Panc1 (cell line): ENCODE measurements around the gene PCDH1. TPM values are rescaled to one million over a fixed set of nuclear protein-coding genes. Genes with fewer than 3 reads are reported as not detected.
"Not testable (repeated sequence)": the region's sequence is repeated elsewhere in the genome, so short reads cannot be mapped to it uniquely, and the experiment has no call there.

Experiments used
- ATAC-seq: fragments of 200-7000 bp; cut with Tn5 transposase; 2 replicates; pipeline ENCODE4 v1.9.1; 2020; ENCODE audit warnings: mild to moderate bottlenecking, moderate library complexity
- BruUV-seq: library from RNA; stranded (reverse); fragments of 400-500 nt; replicated peaks from 2 replicates; lab custom pipeline; 2021; lab: Mats Ljungman, UMichigan
- CTCF ChIA-PET: fragments of 300-600 bp; sonication (Branson Sonifier 250); formaldehyde crosslinking; loops from one replicate; lab custom pipeline; 2022; ENCODE audit warnings: antibody characterized with exemption; lab: Charles Lee
- POLR2A ChIA-PET: fragments of 300-600 bp; sonication (Branson Sonifier 250); formaldehyde crosslinking; loops from one replicate; lab custom pipeline; 2022; ENCODE audit warnings: antibody characterized with exemption; lab: Charles Lee
- DNase-seq: peaks from one replicate; pipeline ENCODE4 v3.0.0-alpha.2; 2010; ENCODE audit warnings: low read depth, low spot score
- H3K27ac ChIP-seq: 2 replicates; pipeline ENCODE4 v1.5.1; 2011; ENCODE audit warnings: mild to moderate bottlenecking, low read length, inconsistent platforms
- H3K27me3 ChIP-seq: fragments of 200-500 bp; sonication (Bioruptor generic); 2 replicates; pipeline ENCODE4 v1.6.0; 2014; ENCODE audit warnings: low read length, inconsistent platforms; ENCODE audit not compliant: control insufficient read depth, insufficient read depth
- H3K36me3 ChIP-seq: fragments of 200-500 bp; sonication (Bioruptor generic); 2 replicates; pipeline ENCODE4 v1.5.1; 2014; ENCODE audit warnings: inconsistent platforms, mild to moderate bottlenecking, low read length, moderate library complexity; ENCODE audit not compliant: control insufficient read depth, insufficient read depth
- H3K4me1 ChIP-seq: 2 replicates; pipeline ENCODE4 v1.5.1; 2011; ENCODE audit warnings: inconsistent platforms, mild to moderate bottlenecking, low read length, moderate library complexity; ENCODE audit not compliant: control insufficient read depth, insufficient read depth
- H3K4me3 ChIP-seq, 2 experiments: 2 replicates each; pipeline ENCODE4 v1.5.1; 2011 to 2012; ENCODE audit warnings: low read depth in 2 of 2, low read length in 2 of 2, mild to moderate bottlenecking in 2 of 2, inconsistent platforms in 1 of 2, moderate library complexity in 1 of 2
- H3K9me3 ChIP-seq: fragments of 200-500 bp; sonication (Bioruptor generic); 2 replicates; pipeline ENCODE4 v1.5.1; 2014; ENCODE audit warnings: low read depth, mild to moderate bottlenecking, inconsistent platforms, low read length, moderate library complexity; ENCODE audit not compliant: control insufficient read depth, insufficient read depth
- POLR2AphosphoS5 ChIP-seq: IDR thresholded peaks from 2 replicates; pipeline ENCODE4 v1.6.1; 2012; ENCODE audit warnings: mild to moderate bottlenecking, low read depth, low read length, moderate library complexity
- SIN3A ChIP-seq: IDR thresholded peaks from 2 replicates; pipeline ENCODE4 v1.6.1; 2012; ENCODE audit warnings: low read depth, mild to moderate bottlenecking, low read length, moderate library complexity, borderline replicate concordance; ENCODE audit not compliant: insufficient read depth
- TCF7L2 ChIP-seq: IDR thresholded peaks from 2 replicates; pipeline ENCODE4 v1.6.1; 2011; ENCODE audit warnings: mild to moderate bottlenecking, low read depth, low read length, inconsistent platforms
- in situ Hi-C: cut with HindIII; loops from 2 replicates; pipeline ENCODE4 v1.10.0; 2016; ENCODE audit warnings: low sequenced_read_pairs, low pct_unique_long_range_greater_than_20kb
- intact Hi-C: fragments of 100-400 bp; cut with micrococcal nuclease; formaldehyde crosslinking; loops from one replicate; pipeline ENCODE4 v1.10.0; 2022; ENCODE audit not compliant: unreplicated experiment
- total RNA-seq: library from RNA; stranded (reverse); gene quantifications from one replicate; pipeline ENCODE4 v1.2.1, GENCODE V29; 2021; ENCODE audit not compliant: unreplicated experiment
- TF ChIP-seq, protein P1 (sequence below): fragments of 450-650 bp; IDR thresholded peaks from 2 replicates; pipeline ENCODE4 v1.5.1; 2017; ENCODE audit warnings: mild to moderate bottlenecking
- TF ChIP-seq, protein P2 (sequence below), 2 experiments: IDR thresholded peaks; 2 replicates each; pipeline ENCODE4 v1.6.1; 2011 to 2012; ENCODE audit warnings: low read depth in 2 of 2, control low read depth in 1 of 2, low read length in 1 of 2, mild to moderate bottlenecking in 1 of 2, moderate library complexity in 1 of 2; ENCODE audit not compliant: insufficient read depth in 1 of 2

PCDH1 gene
- total RNA-seq, 1 experiment from 2014 or later = 9.0 TPM

DNA sequence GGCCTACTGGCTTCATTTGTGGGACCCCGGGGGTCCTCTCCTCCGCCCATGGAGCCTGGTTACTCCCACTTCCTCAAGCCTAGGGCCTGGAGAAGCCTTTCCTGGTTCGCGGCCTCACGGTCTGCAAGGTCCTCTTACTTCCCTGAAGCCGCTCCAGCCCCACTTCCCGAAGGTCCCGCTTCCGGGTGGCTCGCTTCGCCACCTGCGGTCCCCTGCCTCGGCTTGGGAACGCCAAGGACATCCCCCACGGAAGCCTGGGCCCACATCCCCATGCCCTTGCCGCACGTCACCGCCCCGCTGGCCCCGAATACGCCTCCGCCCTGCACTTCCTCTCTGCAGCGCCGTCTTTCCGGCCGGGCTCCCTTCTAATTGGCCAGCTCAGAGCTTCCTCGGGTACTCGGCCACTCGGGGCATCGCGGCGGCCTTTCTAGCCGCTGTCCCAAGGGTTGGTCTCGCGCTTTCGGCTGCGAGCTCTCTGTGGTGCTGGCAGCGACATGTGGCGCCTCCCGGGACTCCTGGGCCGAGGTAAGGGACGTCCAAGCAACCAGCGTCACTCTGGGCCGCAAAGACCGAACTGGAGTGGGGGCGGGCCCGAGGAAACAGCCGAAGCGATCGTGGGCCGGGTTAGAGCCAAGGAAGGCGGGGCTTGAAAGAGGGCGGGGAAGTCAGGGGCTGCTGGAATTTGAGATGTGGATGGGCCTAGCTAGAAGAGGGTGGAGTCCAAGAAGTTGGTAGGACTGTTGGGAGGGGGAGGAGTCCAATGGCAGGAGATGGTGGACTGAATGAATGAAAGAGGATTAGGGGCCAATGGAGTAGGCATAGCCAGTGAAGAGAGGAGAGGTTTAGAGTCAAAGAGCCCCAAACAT is 45.5 kb upstream of the PCDH1 start, which contains the start of gene DELE1:
Gene DELE1 (plus strand): TSS at position 424 of the 866 bp plus-strand sequence. CDS start 71 bp downstream, at position 495.
- DNase-seq (peak; percentile 81), ATAC-seq (peak; percentile 98)
- Histone ChIP-seq H3K9me3 (no peaks in the 10 kb centered on the region), H3K4me3 (peak within 1 kb of the TSS; percentile 68 to 85), H3K27me3 (no peaks in the 10 kb centered on the region), H3K27ac (peak within 1 kb of the TSS; percentile 97), H3K36me3 (peaks cover 10% of the 10 kb centered on the region), H3K4me1 (peaks cover 3% of the 10 kb centered on the region; the same call in 1 of the 2 replicates)
- CTCF ChIA-PET = interaction anchor here (1.0 kb wide), 1 partner anchor 37 kb away, joined by 6 read pairs; no protein-coding TSS in a partner anchor
- BruUV-seq = TSS peak; percentile 75
- TF ChIP-seq TCF7L2 = peak; percentile 67
- peak; percentile 89 for TF ChIP-seq POLR2AphosphoS5
- TF ChIP-seq, protein P1, sequence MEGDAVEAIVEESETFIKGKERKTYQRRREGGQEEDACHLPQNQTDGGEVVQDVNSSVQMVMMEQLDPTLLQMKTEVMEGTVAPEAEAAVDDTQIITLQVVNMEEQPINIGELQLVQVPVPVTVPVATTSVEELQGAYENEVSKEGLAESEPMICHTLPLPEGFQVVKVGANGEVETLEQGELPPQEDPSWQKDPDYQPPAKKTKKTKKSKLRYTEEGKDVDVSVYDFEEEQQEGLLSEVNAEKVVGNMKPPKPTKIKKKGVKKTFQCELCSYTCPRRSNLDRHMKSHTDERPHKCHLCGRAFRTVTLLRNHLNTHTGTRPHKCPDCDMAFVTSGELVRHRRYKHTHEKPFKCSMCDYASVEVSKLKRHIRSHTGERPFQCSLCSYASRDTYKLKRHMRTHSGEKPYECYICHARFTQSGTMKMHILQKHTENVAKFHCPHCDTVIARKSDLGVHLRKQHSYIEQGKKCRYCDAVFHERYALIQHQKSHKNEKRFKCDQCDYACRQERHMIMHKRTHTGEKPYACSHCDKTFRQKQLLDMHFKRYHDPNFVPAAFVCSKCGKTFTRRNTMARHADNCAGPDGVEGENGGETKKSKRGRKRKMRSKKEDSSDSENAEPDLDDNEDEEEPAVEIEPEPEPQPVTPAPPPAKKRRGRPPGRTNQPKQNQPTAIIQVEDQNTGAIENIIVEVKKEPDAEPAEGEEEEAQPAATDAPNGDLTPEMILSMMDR = no peak
- 0 out of 2 replicates have a peak, but pooled peaks have one; percentile 59 for TF ChIP-seq SIN3A
- TF ChIP-seq, protein P2, sequence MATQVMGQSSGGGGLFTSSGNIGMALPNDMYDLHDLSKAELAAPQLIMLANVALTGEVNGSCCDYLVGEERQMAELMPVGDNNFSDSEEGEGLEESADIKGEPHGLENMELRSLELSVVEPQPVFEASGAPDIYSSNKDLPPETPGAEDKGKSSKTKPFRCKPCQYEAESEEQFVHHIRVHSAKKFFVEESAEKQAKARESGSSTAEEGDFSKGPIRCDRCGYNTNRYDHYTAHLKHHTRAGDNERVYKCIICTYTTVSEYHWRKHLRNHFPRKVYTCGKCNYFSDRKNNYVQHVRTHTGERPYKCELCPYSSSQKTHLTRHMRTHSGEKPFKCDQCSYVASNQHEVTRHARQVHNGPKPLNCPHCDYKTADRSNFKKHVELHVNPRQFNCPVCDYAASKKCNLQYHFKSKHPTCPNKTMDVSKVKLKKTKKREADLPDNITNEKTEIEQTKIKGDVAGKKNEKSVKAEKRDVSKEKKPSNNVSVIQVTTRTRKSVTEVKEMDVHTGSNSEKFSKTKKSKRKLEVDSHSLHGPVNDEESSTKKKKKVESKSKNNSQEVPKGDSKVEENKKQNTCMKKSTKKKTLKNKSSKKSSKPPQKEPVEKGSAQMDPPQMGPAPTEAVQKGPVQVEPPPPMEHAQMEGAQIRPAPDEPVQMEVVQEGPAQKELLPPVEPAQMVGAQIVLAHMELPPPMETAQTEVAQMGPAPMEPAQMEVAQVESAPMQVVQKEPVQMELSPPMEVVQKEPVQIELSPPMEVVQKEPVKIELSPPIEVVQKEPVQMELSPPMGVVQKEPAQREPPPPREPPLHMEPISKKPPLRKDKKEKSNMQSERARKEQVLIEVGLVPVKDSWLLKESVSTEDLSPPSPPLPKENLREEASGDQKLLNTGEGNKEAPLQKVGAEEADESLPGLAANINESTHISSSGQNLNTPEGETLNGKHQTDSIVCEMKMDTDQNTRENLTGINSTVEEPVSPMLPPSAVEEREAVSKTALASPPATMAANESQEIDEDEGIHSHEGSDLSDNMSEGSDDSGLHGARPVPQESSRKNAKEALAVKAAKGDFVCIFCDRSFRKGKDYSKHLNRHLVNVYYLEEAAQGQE (IDR thresholded peaks at IDR 0.05; ENCODE audit: insufficient read depth in 1 of 2, low read depth in 2 of 2, low read length in 1 of 2) = 0 out of 4 replicates have a peak, but pooled peaks of 1 of the 2 experiments have one; percentile 38
- POLR2A ChIA-PET = interaction anchor here (0.6 kb wide), 1 partner anchor 228 kb away, joined by 3 read pairs; no protein-coding TSS in a partner anchor
- intact Hi-C loops (no loop called here), in situ Hi-C loops (no loop called here)

DNA sequence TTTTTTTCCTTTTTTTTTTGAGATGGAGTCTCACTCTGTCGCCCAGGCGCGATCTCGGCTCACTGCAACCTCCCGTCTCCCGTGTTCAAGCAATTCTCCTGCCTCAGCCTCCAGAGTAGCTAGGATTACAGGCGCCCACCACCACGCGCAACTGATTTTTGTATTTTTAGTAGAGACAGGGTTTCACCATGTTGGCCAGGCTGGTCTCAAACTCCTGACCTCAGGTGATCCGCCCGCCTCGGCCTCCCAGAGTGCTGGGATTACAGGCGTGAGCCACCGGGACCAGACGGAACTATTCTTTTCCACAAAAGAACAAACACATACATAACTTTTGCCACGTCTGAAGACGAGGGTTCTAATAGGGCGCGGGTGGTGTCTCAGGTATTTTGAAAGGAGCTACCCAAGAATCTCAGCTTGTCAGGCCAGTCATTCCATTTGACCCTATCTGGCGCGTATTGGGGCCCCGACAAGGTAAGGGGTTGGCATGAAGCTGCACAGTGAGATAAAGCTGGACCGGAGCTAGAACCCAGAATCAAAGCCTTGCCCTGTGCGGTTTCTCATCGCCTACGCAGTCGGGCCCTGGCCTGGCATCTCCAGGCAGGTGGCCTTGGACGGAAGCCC is 44.7 kb upstream of the PCDH1 start:
- H3K27me3 ChIP-seq, H3K36me3 ChIP-seq, H3K4me1 ChIP-seq, ATAC-seq, DNase-seq, H3K9me3 ChIP-seq, intact Hi-C loops, in situ Hi-C loops: not testable (repeated sequence)
- Histone ChIP-seq H3K4me3 (peak overlapping the region; percentile 68 to 85), H3K27ac (peak overlapping the region; percentile 97)
- TSS peak; percentile 98 for BruUV-seq
- CTCF ChIA-PET = interaction anchor here (0.7 kb wide), 1 partner anchor 38 kb away, joined by 4 read pairs; no protein-coding TSS in a partner anchor
- POLR2A ChIA-PET = interaction anchor here (0.6 to 0.7 kb wide), 3 partner anchors 12 to 227 kb away, joined by 3 to 5 read pairs (median 3); no protein-coding TSS in a partner anchor
